Measurements from ENCODE around the gene SNAP29.
"Not testable (repeated sequence)": the region's sequence is repeated elsewhere in the genome, so short reads cannot be mapped to it uniquely, and the experiment has no call there.

SNAP29 gene

GRCh38 chr22:20821717-20822239 is 37.0 kb upstream of the SNAP29 start:
- not testable (repeated sequence) for H3K27me3 ChIP-seq (ENCODE audit: control insufficient read depth, insufficient read depth, low read length); H3K4me1 ChIP-seq (ENCODE audit: control insufficient read depth, insufficient read depth, low read length); H3K36me3 ChIP-seq (ENCODE audit: control insufficient read depth, insufficient read depth, low read length); H3K9ac ChIP-seq (ENCODE audit: low read length); H3K4me3 ChIP-seq (ENCODE audit: low read length); H3K9me3 ChIP-seq (ENCODE audit: control insufficient read depth, low read length)

GRCh38 chr22:20822240-20822639 is 36.6 kb upstream of the SNAP29 start:
- Histone ChIP-seq H3K9me3 (ENCODE audit: control insufficient read depth, low read length) (no peaks in the 10 kb centered on the region), H3K4me1 (ENCODE audit: control insufficient read depth, insufficient read depth, low read length) (no peaks in the 10 kb centered on the region), H3K4me3 (ENCODE audit: low read length) (no peak overlapping the region), H3K36me3 (ENCODE audit: control insufficient read depth, insufficient read depth, low read length) (no peaks in the 10 kb centered on the region), H3K9ac (ENCODE audit: low read length) (no peak overlapping the region), H3K27me3 (ENCODE audit: control insufficient read depth, insufficient read depth, low read length) (no peaks in the 10 kb centered on the region)

GRCh38 chr22:20823264-20823663 is 35.5 kb upstream of the SNAP29 start:
- H3K9me3 ChIP-seq (ENCODE audit: control insufficient read depth, low read length): no peaks in the 10 kb centered on the region
- H3K27me3 ChIP-seq (ENCODE audit: control insufficient read depth, insufficient read depth, low read length): no peaks in the 10 kb centered on the region
- no peak overlapping the region for H3K9ac ChIP-seq (ENCODE audit: low read length)
- H3K4me3 ChIP-seq (ENCODE audit: low read length): no peak overlapping the region
- no peaks in the 10 kb centered on the region for H3K4me1 ChIP-seq (ENCODE audit: control insufficient read depth, insufficient read depth, low read length)
- no peaks in the 10 kb centered on the region for H3K36me3 ChIP-seq (ENCODE audit: control insufficient read depth, insufficient read depth, low read length)

GRCh38 chr22:20825216-20825615 is 33.6 kb upstream of the SNAP29 start:
- not testable (repeated sequence) for H3K27me3 ChIP-seq (ENCODE audit: control insufficient read depth, insufficient read depth, low read length); H3K9ac ChIP-seq (ENCODE audit: low read length); H3K36me3 ChIP-seq (ENCODE audit: control insufficient read depth, insufficient read depth, low read length); H3K4me3 ChIP-seq (ENCODE audit: low read length); H3K9me3 ChIP-seq (ENCODE audit: control insufficient read depth, low read length); H3K4me1 ChIP-seq (ENCODE audit: control insufficient read depth, insufficient read depth, low read length)

- H3K36me3 ChIP-seq (ENCODE audit: control insufficient read depth, insufficient read depth, low read length): no peaks in the 10 kb centered on the region
- H3K9ac ChIP-seq (ENCODE audit: low read length): no peak overlapping the region
- no peak overlapping the region for H3K4me3 ChIP-seq (ENCODE audit: low read length)
- no peaks in the 10 kb centered on the region for H3K4me1 ChIP-seq (ENCODE audit: control insufficient read depth, insufficient read depth, low read length)
- no peaks in the 10 kb centered on the region for H3K9me3 ChIP-seq (ENCODE audit: control insufficient read depth, low read length)
- H3K27me3 ChIP-seq (ENCODE audit: control insufficient read depth, insufficient read depth, low read length): no peaks in the 10 kb centered on the region
Observed at GRCh38 chr22:20825624-20826023, 33.2 kb upstream of the SNAP29 start.

- H3K4me3 ChIP-seq (ENCODE audit: low read length); H3K27me3 ChIP-seq (ENCODE audit: control insufficient read depth, insufficient read depth, low read length); H3K36me3 ChIP-seq (ENCODE audit: control insufficient read depth, insufficient read depth, low read length); H3K9ac ChIP-seq (ENCODE audit: low read length); H3K9me3 ChIP-seq (ENCODE audit: control insufficient read depth, low read length); H3K4me1 ChIP-seq (ENCODE audit: control insufficient read depth, insufficient read depth, low read length): not testable (repeated sequence)
Observed at GRCh38 chr22:20826373-20827152, 32.2 kb upstream of the SNAP29 start.

GRCh38 chr22:20829491-20830134 is 29.2 kb upstream of the SNAP29 start:
- Histone ChIP-seq H3K9ac (ENCODE audit: low read length) (no peak overlapping the region), H3K4me3 (ENCODE audit: low read length) (no peak overlapping the region), H3K4me1 (ENCODE audit: control insufficient read depth, insufficient read depth, low read length) (no peaks in the 10 kb centered on the region), H3K27me3 (ENCODE audit: control insufficient read depth, insufficient read depth, low read length) (no peaks in the 10 kb centered on the region), H3K9me3 (ENCODE audit: control insufficient read depth, low read length) (no peaks in the 10 kb centered on the region), H3K36me3 (ENCODE audit: control insufficient read depth, insufficient read depth, low read length) (no peaks in the 10 kb centered on the region)

GRCh38 chr22:20833225-20833665 is 25.6 kb upstream of the SNAP29 start:
- Histone ChIP-seq H3K9ac (ENCODE audit: low read length) (no peak overlapping the region), H3K4me1 (ENCODE audit: control insufficient read depth, insufficient read depth, low read length) (no peaks in the 10 kb centered on the region), H3K36me3 (ENCODE audit: control insufficient read depth, insufficient read depth, low read length) (no peaks in the 10 kb centered on the region), H3K4me3 (ENCODE audit: low read length) (no peak overlapping the region), H3K9me3 (ENCODE audit: control insufficient read depth, low read length) (no peaks in the 10 kb centered on the region), H3K27me3 (ENCODE audit: control insufficient read depth, insufficient read depth, low read length) (no peaks in the 10 kb centered on the region)

GRCh38 chr22:20834206-20834605 is 24.6 kb upstream of the SNAP29 start:
- H3K4me3 ChIP-seq (ENCODE audit: low read length): no peak overlapping the region
- H3K4me1 ChIP-seq (ENCODE audit: control insufficient read depth, insufficient read depth, low read length): no peaks in the 10 kb centered on the region
- H3K9me3 ChIP-seq (ENCODE audit: control insufficient read depth, low read length): no peaks in the 10 kb centered on the region
- no peak overlapping the region for H3K9ac ChIP-seq (ENCODE audit: low read length)
- H3K27me3 ChIP-seq (ENCODE audit: control insufficient read depth, insufficient read depth, low read length): no peaks in the 10 kb centered on the region
- H3K36me3 ChIP-seq (ENCODE audit: control insufficient read depth, insufficient read depth, low read length): no peaks in the 10 kb centered on the region

- Histone ChIP-seq H3K4me1 (ENCODE audit: control insufficient read depth, insufficient read depth, low read length) (no peaks in the 10 kb centered on the region), H3K4me3 (ENCODE audit: low read length) (no peak overlapping the region), H3K9me3 (ENCODE audit: control insufficient read depth, low read length) (no peaks in the 10 kb centered on the region), H3K27me3 (ENCODE audit: control insufficient read depth, insufficient read depth, low read length) (no peaks in the 10 kb centered on the region), H3K9ac (ENCODE audit: low read length) (no peak overlapping the region), H3K36me3 (ENCODE audit: control insufficient read depth, insufficient read depth, low read length) (no peaks in the 10 kb centered on the region)
Observed at GRCh38 chr22:20834725-20835124, 24.1 kb upstream of the SNAP29 start.

- no peaks in the 10 kb centered on the region for H3K36me3 ChIP-seq (ENCODE audit: control insufficient read depth, insufficient read depth, low read length)
- no peak overlapping the region for H3K9ac ChIP-seq (ENCODE audit: low read length)
- no peak overlapping the region for H3K4me3 ChIP-seq (ENCODE audit: low read length)
- H3K27me3 ChIP-seq (ENCODE audit: control insufficient read depth, insufficient read depth, low read length): no peaks in the 10 kb centered on the region
- H3K9me3 ChIP-seq (ENCODE audit: control insufficient read depth, low read length): no peaks in the 10 kb centered on the region
- peaks cover 17% of the 10 kb centered on the region for H3K4me1 ChIP-seq (ENCODE audit: control insufficient read depth, insufficient read depth, low read length)
Observed at GRCh38 chr22:20836987-20837823, 21.6 kb upstream of the SNAP29 start.

- not testable (repeated sequence) for H3K4me3 ChIP-seq (ENCODE audit: low read length); H3K9me3 ChIP-seq (ENCODE audit: control insufficient read depth, low read length); H3K36me3 ChIP-seq (ENCODE audit: control insufficient read depth, insufficient read depth, low read length); H3K9ac ChIP-seq (ENCODE audit: low read length); H3K27me3 ChIP-seq (ENCODE audit: control insufficient read depth, insufficient read depth, low read length)
- H3K4me1 ChIP-seq (ENCODE audit: control insufficient read depth, insufficient read depth, low read length): peaks cover 30% of the 10 kb centered on the region
Observed at GRCh38 chr22:20839354-20839753, 19.5 kb upstream of the SNAP29 start.

Measured in mucosa of stomach (tissue), 1 donor.